ENCODE measurements around the gene CLEC2B.

The CLEC2B gene

GRCh38 chr12:9868951-9869306, 225 bp downstream of the CLEC2B start:
- DNase-seq = no peak

- DNase-seq = no peak
Observed at GRCh38 chr12:9868311-9868801, 798 bp downstream of the CLEC2B start.

GRCh38 chr12:9867531-9867930, 1.6 kb downstream of the CLEC2B start:
- DNase-seq = no peak

GRCh38 chr12:9866860-9867269, 2.3 kb downstream of the CLEC2B start:
- no peak for DNase-seq

- DNase-seq = no peak
Observed at GRCh38 chr12:9864913-9865675, 4.1 kb downstream of the CLEC2B start.

- DNase-seq = no peak
Observed at GRCh38 chr12:9858135-9858534, 11.0 kb downstream of the CLEC2B start.

GRCh38 chr12:9856894-9857293, 12.3 kb downstream of the CLEC2B start:
- DNase-seq = no peak

GRCh38 chr12:9856151-9856550, 13.0 kb downstream of the CLEC2B start:
- no peak for DNase-seq

GRCh38 chr12:9851927-9852326, 17.2 kb downstream of the CLEC2B start:
- no peak for DNase-seq

- DNase-seq = no peak
Observed at GRCh38 chr12:9851050-9851449, 18.1 kb downstream of the CLEC2B start.

GRCh38 chr12:9848899-9849298, 20.3 kb downstream of the CLEC2B start:
- DNase-seq = no peak

GRCh38 chr12:9843407-9843806, 25.7 kb downstream of the CLEC2B start:
- no peak for DNase-seq

GRCh38 chr12:9831720-9832119, 37.4 kb downstream of the CLEC2B start:
- DNase-seq = no peak

- no peak for DNase-seq
Observed at GRCh38 chr12:9829982-9830381, 39.2 kb downstream of the CLEC2B start.

- DNase-seq = no peak
Observed at GRCh38 chr12:9829483-9829882, 39.7 kb downstream of the CLEC2B start.

GRCh38 chr12:9827209-9827888, 41.8 kb downstream of the CLEC2B start, which contains the start of gene KLRF1:
Gene KLRF1 (plus strand): TSS chr12:9827481. CDS start chr12:9827545, 64 bp downstream.
- no peak for DNase-seq

GRCh38 chr12:9820281-9820930, 48.7 kb downstream of the CLEC2B start:
- no peak for DNase-seq

- DNase-seq = peak; percentile 16
Observed at GRCh38 chr12:9813821-9814798, 55.0 kb downstream of the CLEC2B start.

GRCh38 chr12:9811621-9812020, 57.5 kb downstream of the CLEC2B start:
- DNase-seq = no peak

- DNase-seq = no peak
Observed at GRCh38 chr12:9810671-9811070, 58.5 kb downstream of the CLEC2B start.

GRCh38 chr12:9809866-9810265, 59.3 kb downstream of the CLEC2B start:
- DNase-seq = no peak

- DNase-seq = no peak
Observed at GRCh38 chr12:9809338-9809737, 59.8 kb downstream of the CLEC2B start.

Data from fibroblast of skin of back (primary cell).